Cerebellar nuclear complex (tissue), 1 donor: ENCODE measurements around the gene HOXB8.

Experiments
- DNase-seq, 2 experiments: peaks; one replicate each; lab custom pipeline; 2025; lab: John Stamatoyannopoulos, UW

HOXB8 gene

GRCh38 chr17:48624544-48625494 lies 9.7 kb upstream of the HOXB8 start:
- no peak for DNase-seq

- DNase-seq: no peak
Measured at GRCh38 chr17:48624118-48624517, 9.0 kb upstream of the HOXB8 start.

GRCh38 chr17:48623583-48623982 lies 8.5 kb upstream of the HOXB8 start:
- no peak for DNase-seq

- DNase-seq: no peak
Measured at GRCh38 chr17:48622857-48623256, 7.8 kb upstream of the HOXB8 start.

- no peak for DNase-seq
Measured at GRCh38 chr17:48621410-48622392, 6.6 kb upstream of the HOXB8 start.

GRCh38 chr17:48620461-48621139 lies 5.5 kb upstream of the HOXB8 start:
- DNase-seq: no peak

GRCh38 chr17:48619826-48620449 lies 4.8 kb upstream of the HOXB8 start:
- no peak for DNase-seq

GRCh38 chr17:48618256-48618896 lies 3.3 kb upstream of the HOXB8 start:
- DNase-seq: peak in 1 of 2 experiments; percentile 29

- no peak for DNase-seq
Measured at GRCh38 chr17:48617471-48618255, 2.6 kb upstream of the HOXB8 start.

- DNase-seq: no peak
Measured at GRCh38 chr17:48616717-48617470, 1.8 kb upstream of the HOXB8 start.

- DNase-seq: no peak
Measured at GRCh38 chr17:48615963-48616716, 1.0 kb upstream of the HOXB8 start.

- no peak for DNase-seq
Measured at GRCh38 chr17:48613862-48614694, 1.0 kb downstream of the HOXB8 start.

- DNase-seq: no peak
Measured at GRCh38 chr17:48612854-48613691, 2.0 kb downstream of the HOXB8 start.

GRCh38 chr17:48612456-48612853 lies 2.6 kb downstream of the HOXB8 start:
- no peak for DNase-seq

GRCh38 chr17:48611681-48612455 lies 3.2 kb downstream of the HOXB8 start:
- no peak for DNase-seq

- no peak for DNase-seq
Measured at GRCh38 chr17:48611213-48611612, 3.9 kb downstream of the HOXB8 start.
